Measurements from ENCODE around the gene MYBPC3.

Gene MYBPC3

GRCh38 chr11:47348131-47348802 lies 4.2 kb downstream of the MYBPC3 start:
- Histone ChIP-seq H3K4me3 (ENCODE audit: low read length in 2 of 2) (no peak overlapping the region), H3K4me1 (ENCODE audit: control insufficient read depth, insufficient read depth, low read length) (no peaks in the 10 kb centered on the region), H3K36me3 (ENCODE audit: control insufficient read depth in 2 of 2, insufficient read depth in 2 of 2, low read length in 2 of 2) (no peaks in the 10 kb centered on the region), H3K27me3 (ENCODE audit: control insufficient read depth in 1 of 2, insufficient read depth in 2 of 2, low read length in 2 of 2) (no peaks in the 10 kb centered on the region), H3K9me3 (ENCODE audit: control insufficient read depth in 2 of 2, low read length in 2 of 2) (no peaks in the 10 kb centered on the region), H3K9ac (ENCODE audit: low read length in 2 of 2) (no peak overlapping the region), H3K27ac (ENCODE audit: low read length) (no peak overlapping the region)

- no peaks in the 10 kb centered on the region for H3K27me3 ChIP-seq (ENCODE audit: control insufficient read depth in 1 of 2, insufficient read depth in 2 of 2, low read length in 2 of 2)
- no peaks in the 10 kb centered on the region for H3K36me3 ChIP-seq (ENCODE audit: control insufficient read depth in 2 of 2, insufficient read depth in 2 of 2, low read length in 2 of 2)
- H3K9me3 ChIP-seq (ENCODE audit: control insufficient read depth in 2 of 2, low read length in 2 of 2) = no peaks in the 10 kb centered on the region
- H3K4me1 ChIP-seq (ENCODE audit: control insufficient read depth, insufficient read depth, low read length) = no peaks in the 10 kb centered on the region
- H3K4me3 ChIP-seq (ENCODE audit: low read length in 2 of 2) = no peak overlapping the region
- no peak overlapping the region for H3K27ac ChIP-seq (ENCODE audit: low read length)
- H3K9ac ChIP-seq (ENCODE audit: low read length in 2 of 2) = no peak overlapping the region
Observed at GRCh38 chr11:47347137-47347536, 5.4 kb downstream of the MYBPC3 start.

- Histone ChIP-seq H3K9ac (ENCODE audit: low read length in 2 of 2) (no peak overlapping the region), H3K27me3 (ENCODE audit: control insufficient read depth in 1 of 2, insufficient read depth in 2 of 2, low read length in 2 of 2) (no peaks in the 10 kb centered on the region), H3K36me3 (ENCODE audit: control insufficient read depth in 2 of 2, insufficient read depth in 2 of 2, low read length in 2 of 2) (no peaks in the 10 kb centered on the region), H3K9me3 (ENCODE audit: control insufficient read depth in 2 of 2, low read length in 2 of 2) (no peaks in the 10 kb centered on the region), H3K4me3 (ENCODE audit: low read length in 2 of 2) (no peak overlapping the region), H3K27ac (ENCODE audit: low read length) (no peak overlapping the region), H3K4me1 (ENCODE audit: control insufficient read depth, insufficient read depth, low read length) (no peaks in the 10 kb centered on the region)
Observed at GRCh38 chr11:47345890-47346563, 6.5 kb downstream of the MYBPC3 start.

GRCh38 chr11:47342854-47343253 lies 9.6 kb downstream of the MYBPC3 start:
- Histone ChIP-seq H3K9me3 (ENCODE audit: control insufficient read depth in 2 of 2, low read length in 2 of 2) (no peaks in the 10 kb centered on the region), H3K27ac (ENCODE audit: low read length) (no peak overlapping the region), H3K36me3 (ENCODE audit: control insufficient read depth in 2 of 2, insufficient read depth in 2 of 2, low read length in 2 of 2) (no peaks in the 10 kb centered on the region), H3K4me1 (ENCODE audit: control insufficient read depth, insufficient read depth, low read length) (no peaks in the 10 kb centered on the region), H3K27me3 (ENCODE audit: control insufficient read depth in 1 of 2, insufficient read depth in 2 of 2, low read length in 2 of 2) (no peaks in the 10 kb centered on the region), H3K4me3 (ENCODE audit: low read length in 2 of 2) (no peak overlapping the region), H3K9ac (ENCODE audit: low read length in 2 of 2) (no peak overlapping the region)

- Histone ChIP-seq H3K9me3 (ENCODE audit: control insufficient read depth in 2 of 2, low read length in 2 of 2) (no peaks in the 10 kb centered on the region), H3K9ac (ENCODE audit: low read length in 2 of 2) (no peak overlapping the region), H3K4me3 (ENCODE audit: low read length in 2 of 2) (no peak overlapping the region), H3K36me3 (ENCODE audit: control insufficient read depth in 2 of 2, insufficient read depth in 2 of 2, low read length in 2 of 2) (no peaks in the 10 kb centered on the region), H3K4me1 (ENCODE audit: control insufficient read depth, insufficient read depth, low read length) (no peaks in the 10 kb centered on the region), H3K27me3 (ENCODE audit: control insufficient read depth in 1 of 2, insufficient read depth in 2 of 2, low read length in 2 of 2) (no peaks in the 10 kb centered on the region), H3K27ac (ENCODE audit: low read length) (no peak overlapping the region)
Observed at GRCh38 chr11:47342036-47342803, 10.3 kb downstream of the MYBPC3 start.

- Histone ChIP-seq H3K36me3 (ENCODE audit: control insufficient read depth in 2 of 2, insufficient read depth in 2 of 2, low read length in 2 of 2) (no peaks in the 10 kb centered on the region), H3K9me3 (ENCODE audit: control insufficient read depth in 2 of 2, low read length in 2 of 2) (no peaks in the 10 kb centered on the region), H3K4me1 (ENCODE audit: control insufficient read depth, insufficient read depth, low read length) (no peaks in the 10 kb centered on the region), H3K27me3 (ENCODE audit: control insufficient read depth in 1 of 2, insufficient read depth in 2 of 2, low read length in 2 of 2) (no peaks in the 10 kb centered on the region), H3K4me3 (ENCODE audit: low read length in 2 of 2) (no peak overlapping the region), H3K9ac (ENCODE audit: low read length in 2 of 2) (no peak overlapping the region), H3K27ac (ENCODE audit: low read length) (no peak overlapping the region)
Observed at GRCh38 chr11:47340980-47341775, 11.3 kb downstream of the MYBPC3 start.

GRCh38 chr11:47340010-47340409 lies 12.5 kb downstream of the MYBPC3 start:
- H3K36me3 ChIP-seq (ENCODE audit: control insufficient read depth in 2 of 2, insufficient read depth in 2 of 2, low read length in 2 of 2) = no peaks in the 10 kb centered on the region
- no peak overlapping the region for H3K9ac ChIP-seq (ENCODE audit: low read length in 2 of 2)
- no peaks in the 10 kb centered on the region for H3K27me3 ChIP-seq (ENCODE audit: control insufficient read depth in 1 of 2, insufficient read depth in 2 of 2, low read length in 2 of 2)
- H3K9me3 ChIP-seq (ENCODE audit: control insufficient read depth in 2 of 2, low read length in 2 of 2) = no peaks in the 10 kb centered on the region
- no peaks in the 10 kb centered on the region for H3K4me1 ChIP-seq (ENCODE audit: control insufficient read depth, insufficient read depth, low read length)
- H3K4me3 ChIP-seq (ENCODE audit: low read length in 2 of 2) = no peak overlapping the region
- no peak overlapping the region for H3K27ac ChIP-seq (ENCODE audit: low read length)

GRCh38 chr11:47338396-47339241 lies 13.9 kb downstream of the MYBPC3 start:
- Histone ChIP-seq H3K27me3 (ENCODE audit: control insufficient read depth in 1 of 2, insufficient read depth in 2 of 2, low read length in 2 of 2) (no peaks in the 10 kb centered on the region), H3K4me3 (ENCODE audit: low read length in 2 of 2) (no peak overlapping the region), H3K9ac (ENCODE audit: low read length in 2 of 2) (no peak overlapping the region), H3K27ac (ENCODE audit: low read length) (no peak overlapping the region), H3K9me3 (ENCODE audit: control insufficient read depth in 2 of 2, low read length in 2 of 2) (no peaks in the 10 kb centered on the region), H3K4me1 (ENCODE audit: control insufficient read depth, insufficient read depth, low read length) (no peaks in the 10 kb centered on the region), H3K36me3 (ENCODE audit: control insufficient read depth in 2 of 2, insufficient read depth in 2 of 2, low read length in 2 of 2) (no peaks in the 10 kb centered on the region)

- Histone ChIP-seq H3K9ac (ENCODE audit: low read length in 2 of 2) (no peak overlapping the region), H3K4me1 (ENCODE audit: control insufficient read depth, insufficient read depth, low read length) (no peaks in the 10 kb centered on the region), H3K36me3 (ENCODE audit: control insufficient read depth in 2 of 2, insufficient read depth in 2 of 2, low read length in 2 of 2) (no peaks in the 10 kb centered on the region), H3K27ac (ENCODE audit: low read length) (no peak overlapping the region), H3K9me3 (ENCODE audit: control insufficient read depth in 2 of 2, low read length in 2 of 2) (no peaks in the 10 kb centered on the region), H3K27me3 (ENCODE audit: control insufficient read depth in 1 of 2, insufficient read depth in 2 of 2, low read length in 2 of 2) (no peaks in the 10 kb centered on the region), H3K4me3 (ENCODE audit: low read length in 2 of 2) (no peak overlapping the region)
Observed at GRCh38 chr11:47337229-47337924, 15.1 kb downstream of the MYBPC3 start.
